GM19351 (cell line): ENCODE results near the gene PHKB.
A peak's percentile ranks its signal among the peaks of the same experiment; 100 is the strongest.
"Not testable (repeated sequence)": the region's sequence is repeated elsewhere in the genome, so short reads cannot be mapped to it uniquely, and the experiment has no call there.

Source experiments
- ATAC-seq: cut with Tn5 transposase; IDR thresholded peaks from one replicate; pipeline ENCODE4 v1.9.1; 2021; ENCODE audit warnings: mild to moderate bottlenecking, moderate library complexity; ENCODE audit not compliant: unreplicated experiment

PHKB gene

DNA sequence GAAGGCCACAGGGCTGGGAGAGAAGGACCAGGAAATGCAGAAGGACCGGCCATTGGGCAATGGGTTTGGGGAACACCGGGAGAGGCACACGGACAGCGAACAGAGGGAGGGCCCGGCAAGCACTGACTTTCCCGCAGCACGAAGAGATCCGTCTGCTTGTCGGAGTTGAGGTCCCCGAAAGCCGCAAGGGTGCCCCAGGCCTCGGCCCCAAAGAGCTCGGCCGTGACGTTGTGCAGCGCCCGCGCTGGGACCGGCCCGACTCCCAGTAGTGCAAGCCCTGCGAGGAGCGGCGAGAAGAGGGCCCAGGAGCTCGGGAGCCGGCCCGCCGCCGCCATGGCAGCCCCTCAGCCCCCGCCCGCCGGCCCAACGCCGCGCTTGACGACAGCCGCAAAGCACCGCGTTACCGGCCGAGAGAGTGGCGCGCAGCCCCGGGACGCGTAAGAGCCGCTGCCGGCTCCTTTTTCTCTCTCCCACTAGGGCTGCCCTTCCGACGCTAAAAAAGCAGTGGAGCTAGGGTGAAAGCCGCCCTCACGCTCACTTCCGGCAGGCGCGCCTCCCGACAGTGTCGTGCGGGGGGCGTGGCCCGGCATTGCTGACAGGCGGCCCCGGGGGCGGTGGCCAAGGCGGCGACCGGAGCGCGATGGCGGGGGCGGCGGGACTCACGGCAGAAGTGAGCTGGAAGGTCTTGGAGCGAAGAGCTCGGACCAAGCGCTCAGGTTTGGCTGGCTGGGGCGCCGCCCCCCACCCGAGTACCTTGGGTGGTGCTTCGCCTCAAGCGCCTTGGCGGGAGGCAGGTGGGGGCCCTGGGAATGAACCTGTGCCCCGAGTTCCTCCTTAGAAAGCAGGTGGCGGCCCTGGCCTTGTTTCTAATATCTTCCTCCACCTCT, at the start of gene PHKB, which contains the start of gene ITFG1:
Gene PHKB, plus strand, starts transcription at position 621 of the 887 bp plus-strand sequence. Its CDS starts 20 bp downstream, at position 641.
Gene ITFG1, minus strand, starts transcription at position 353 of the 887 bp plus-strand sequence. Its CDS starts 18 bp downstream, at position 335.
- peak; percentile 64 for ATAC-seq

DNA sequence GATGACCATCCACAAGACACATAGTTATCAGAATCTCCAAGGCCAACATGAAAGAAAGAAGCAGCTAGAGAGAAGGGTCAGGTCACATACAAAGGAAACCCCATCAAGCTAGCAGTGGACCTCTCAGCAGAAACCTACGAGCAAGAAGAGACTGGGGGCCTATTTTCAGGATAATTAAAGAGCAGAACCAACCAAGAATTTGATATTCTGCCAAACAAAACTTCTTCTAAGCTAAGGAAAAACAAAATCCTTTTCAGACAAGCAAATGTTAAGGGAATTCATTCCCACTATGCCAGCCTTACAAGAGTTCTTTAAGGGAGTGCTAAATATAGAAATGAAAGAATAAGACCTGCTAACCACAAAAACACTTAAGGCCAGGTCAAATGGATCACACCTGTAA, 48.1 kb upstream of the PHKB start:
- no peak for ATAC-seq

DNA sequence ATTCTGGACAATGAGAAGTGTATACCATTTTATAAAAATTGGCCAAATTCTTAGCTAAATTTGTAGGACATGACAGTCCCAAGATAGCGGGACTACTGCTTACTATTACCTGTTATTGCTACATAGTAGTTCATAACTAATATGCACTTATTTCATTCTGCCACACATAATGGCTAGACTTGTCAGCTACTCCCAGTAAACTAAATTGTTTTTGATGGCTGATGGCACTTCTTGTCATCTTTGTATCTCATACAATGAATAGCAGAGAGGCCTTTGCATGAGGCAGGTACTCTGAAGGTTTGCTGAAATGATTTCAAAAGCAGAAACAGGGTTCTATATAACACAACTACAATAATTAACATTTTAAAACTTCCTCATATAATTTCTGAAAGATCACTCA, 44.3 kb upstream of the PHKB start:
- ATAC-seq = no peak

DNA sequence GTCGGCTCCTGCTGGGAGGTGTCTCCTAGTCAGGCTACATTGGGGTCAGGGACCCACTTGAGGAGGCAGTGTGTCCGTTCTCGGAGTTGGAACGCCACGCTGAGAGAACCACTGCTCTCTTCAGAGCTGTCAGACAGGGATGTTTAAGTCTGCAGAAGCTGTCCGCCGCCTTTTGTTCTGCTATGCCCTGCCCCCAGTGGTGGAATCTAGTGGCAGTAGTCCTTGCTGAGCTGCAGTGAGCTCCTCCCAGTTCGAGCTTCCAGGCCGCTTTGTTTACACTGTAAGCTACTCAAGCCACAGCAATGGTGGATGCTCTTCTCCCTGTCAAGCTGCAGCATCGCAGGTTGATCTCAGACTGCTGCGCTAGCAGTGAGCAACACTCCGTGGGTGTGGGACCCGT, 36.3 kb upstream of the PHKB start:
- ATAC-seq = no peak

DNA sequence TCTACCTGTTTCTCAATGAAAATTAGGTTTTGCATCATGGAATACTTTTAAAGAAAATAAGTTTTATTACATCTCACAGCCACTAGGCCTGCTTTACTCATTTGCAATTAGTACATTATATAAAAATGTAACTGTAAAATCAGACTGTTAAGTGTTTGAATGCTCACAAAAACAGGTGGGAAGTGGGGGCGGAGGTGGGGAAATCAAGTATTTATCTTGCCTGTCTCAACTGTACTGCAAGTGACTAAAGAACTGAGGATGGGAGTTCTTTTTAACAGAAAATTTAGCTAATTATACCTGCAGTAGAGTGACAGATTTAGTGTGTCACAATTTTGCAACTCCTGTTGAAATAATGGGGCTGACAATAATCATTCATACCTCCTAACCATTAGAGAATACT, 34.3 kb upstream of the PHKB start:
- ATAC-seq = no peak

DNA sequence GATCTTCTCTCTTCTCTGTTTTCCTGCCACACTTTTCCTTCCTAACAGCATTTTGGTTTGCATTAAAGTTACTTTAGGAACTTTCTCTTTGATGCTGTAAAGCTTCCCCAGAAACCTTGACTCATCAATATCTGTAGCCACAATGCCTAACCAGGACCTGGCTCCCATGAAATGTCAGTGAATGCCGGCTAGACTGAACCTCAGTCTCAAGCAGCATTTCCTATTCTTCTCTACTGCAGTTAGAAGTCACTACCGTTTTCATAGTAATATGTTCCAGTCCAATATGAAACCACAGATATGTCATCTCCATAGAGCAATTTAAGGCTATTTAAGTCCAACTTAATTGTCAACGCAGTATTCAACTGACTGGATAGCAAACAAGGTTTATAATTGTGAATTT, 29.2 kb upstream of the PHKB start:
- no peak for ATAC-seq

DNA sequence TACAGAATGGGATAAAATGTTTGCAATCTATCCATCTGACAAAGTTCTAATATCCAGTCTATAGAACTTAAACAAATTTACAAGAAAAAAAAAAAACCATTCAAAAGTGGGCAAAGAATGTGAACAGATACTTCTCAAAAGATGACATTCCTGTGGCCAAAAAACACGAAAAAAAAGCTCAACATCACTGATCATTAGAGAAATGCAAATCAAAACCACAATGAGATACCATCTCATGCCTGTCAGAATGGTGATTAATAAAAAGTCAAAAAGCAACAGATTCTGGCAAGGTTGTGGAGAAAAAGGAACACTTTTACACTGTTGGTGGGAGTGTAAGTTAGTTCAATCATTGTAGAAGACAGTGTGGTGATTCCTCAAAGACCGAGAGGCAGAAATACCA, 26.9 kb upstream of the PHKB start:
- not testable (repeated sequence) for ATAC-seq

DNA sequence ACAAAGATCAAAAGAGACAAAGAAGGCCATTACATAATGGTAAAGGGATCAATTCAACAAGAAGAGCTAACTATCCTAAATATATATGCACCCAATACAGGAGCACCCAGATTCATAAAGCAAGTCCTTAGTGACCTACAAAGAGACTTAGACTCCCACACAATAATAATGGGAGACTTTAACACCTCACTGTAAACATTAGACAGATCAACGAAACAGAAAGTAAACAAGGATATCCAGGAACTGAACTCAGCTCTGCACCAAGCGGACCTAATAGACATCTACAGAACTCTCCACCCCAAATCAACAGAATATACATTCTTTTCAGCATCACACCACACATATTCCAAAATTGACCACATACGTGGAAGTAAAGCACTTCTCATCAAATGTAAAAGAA, 21.1 kb upstream of the PHKB start:
- not testable (repeated sequence) for ATAC-seq

DNA sequence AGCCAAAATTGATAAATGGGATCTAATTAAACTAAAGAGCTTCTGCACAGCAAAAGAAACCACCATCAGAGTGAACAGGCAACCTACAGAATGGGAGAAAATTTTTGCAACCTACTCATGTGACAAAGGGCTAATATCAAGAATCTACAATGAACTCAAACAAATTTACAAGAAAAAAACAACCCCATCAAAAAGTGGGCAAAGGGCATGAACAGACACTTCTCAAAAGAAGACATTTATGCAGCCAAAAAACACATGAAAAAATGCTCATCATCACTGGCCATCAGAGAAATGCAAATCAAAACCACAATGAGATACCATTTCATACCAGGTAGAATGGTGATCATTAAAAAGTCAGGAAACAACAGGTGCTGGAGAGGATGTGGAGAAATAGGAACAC, 18.2 kb upstream of the PHKB start:
- ATAC-seq = not testable (repeated sequence)

DNA sequence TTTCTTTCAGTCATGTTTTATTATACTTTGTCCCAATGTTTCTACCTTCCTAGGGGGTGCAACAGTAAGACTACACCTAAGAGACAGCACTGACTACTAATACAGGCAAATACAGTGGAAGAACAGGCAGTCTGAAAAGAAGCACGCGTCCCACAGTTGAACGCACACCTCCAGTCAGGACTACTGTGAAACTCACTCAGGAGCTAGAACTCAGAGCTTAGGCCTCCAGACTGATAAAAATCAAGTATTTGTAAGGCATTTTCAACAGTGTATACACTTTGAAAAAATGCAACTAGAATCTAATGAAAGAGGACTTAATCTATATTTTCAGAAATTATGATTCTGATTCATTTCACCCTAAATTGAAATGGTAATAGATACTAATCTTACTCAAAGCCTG, 14.7 kb upstream of the PHKB start:
- ATAC-seq = no peak

DNA sequence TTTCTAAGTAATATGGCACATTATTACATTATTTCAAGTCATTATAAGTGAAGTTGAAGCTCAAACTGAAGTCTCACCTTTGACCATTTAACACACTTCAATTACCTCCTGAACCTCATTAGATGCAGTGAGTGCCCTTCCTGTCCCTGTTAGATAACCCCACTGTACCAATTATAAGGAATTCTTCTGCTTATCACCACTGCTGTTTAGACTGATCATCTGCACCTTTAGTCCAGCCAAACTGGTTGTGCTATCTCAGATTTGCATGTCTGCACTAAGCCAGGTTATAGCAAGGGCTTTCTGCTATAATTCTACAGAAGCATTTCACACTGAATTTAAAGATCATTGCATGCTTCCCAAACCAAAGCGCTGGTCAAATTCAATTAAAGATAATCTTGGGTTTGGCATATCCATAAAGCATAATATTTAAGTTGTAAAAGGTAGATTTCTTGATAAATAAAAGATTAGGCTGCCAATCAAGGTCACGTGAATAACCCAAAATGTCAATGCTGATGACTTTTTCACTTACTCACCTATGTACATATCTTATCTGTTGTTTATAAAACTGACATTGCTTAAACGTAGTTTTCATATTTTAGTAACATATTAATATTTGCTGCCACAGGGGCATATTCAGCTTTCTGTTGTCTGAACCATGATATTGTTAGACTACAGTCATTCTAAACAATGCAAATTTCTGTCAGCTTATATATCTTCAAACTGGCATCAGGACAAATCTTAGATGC, 12.1 kb upstream of the PHKB start:
- ATAC-seq = no peak

DNA sequence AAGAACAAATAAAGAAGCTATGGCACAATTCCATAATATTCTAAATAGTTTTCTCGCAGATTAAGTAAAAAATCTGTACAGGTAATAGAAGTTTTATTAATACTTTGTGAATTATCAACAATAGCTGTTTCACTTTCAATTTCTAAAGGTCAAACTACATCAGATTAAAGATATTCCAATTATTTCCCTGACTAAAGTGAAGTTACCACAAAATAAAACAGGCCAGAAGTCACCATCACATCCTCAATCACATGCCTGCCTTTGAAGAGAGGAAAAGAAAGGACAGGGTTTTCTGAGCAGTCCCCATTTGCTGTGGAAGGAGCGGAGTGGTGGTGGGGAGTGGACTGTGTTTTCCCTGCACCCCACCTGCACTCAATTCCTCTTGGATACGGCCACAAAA, 11.3 kb upstream of the PHKB start:
- ATAC-seq = no peak

DNA sequence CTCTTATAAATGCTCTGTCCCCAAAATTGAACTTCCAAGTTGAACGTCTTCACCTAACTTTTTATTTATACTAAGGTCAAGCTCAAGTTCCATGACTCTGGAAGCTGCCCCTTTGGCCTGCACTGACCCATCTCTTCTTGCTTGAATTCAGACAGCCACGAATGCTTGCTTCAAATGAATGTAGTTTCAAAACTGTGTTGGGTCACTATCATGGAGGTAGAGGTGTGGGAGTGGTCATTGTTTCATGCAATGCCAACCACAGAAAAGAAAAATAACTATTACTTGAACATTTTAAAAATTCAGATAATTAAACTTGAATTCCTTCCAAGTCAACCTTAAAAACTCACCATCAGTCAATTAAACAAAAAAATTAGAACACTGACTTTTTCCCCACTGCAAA, 2.8 kb upstream of the PHKB start:
- ATAC-seq = no peak

DNA sequence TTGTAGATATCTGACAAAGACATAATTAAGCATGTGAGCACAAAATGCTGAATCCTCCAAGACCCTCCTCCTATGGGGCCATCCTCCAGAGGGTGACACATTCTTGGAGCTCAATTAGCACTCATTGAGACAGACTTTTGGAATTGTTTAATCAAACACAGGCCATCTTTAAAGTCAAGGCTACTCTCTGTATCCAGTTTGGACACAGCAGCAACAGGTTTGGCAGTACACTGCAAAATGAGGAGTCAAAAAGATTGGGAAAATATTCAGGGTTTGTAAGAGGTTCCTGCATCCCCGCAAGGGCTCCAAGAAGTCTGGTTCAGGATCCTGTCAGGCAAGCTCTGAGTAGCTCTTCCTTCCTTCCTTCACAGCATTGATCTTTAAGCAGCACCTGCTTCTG, 1.5 kb upstream of the PHKB start:
- ATAC-seq = no peak

DNA sequence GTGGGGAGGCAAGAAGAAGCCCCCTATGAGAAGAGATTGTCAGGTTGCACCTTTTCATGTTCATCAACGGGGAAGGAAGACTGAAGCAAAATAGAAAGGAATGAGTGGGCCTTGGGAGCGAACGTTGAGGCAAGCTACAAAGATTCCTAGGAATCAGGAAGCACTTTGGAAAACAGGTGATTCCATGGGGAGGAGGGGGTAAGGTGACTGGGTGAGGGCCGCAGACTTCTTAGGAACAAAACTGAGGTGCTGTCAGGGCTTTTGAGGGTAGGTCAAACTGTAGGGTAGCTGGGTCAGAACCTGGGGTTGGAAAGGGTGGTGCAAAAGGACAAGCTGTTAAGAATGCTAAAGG, 796 bp upstream of the PHKB start:
- ATAC-seq = no peak

DNA sequence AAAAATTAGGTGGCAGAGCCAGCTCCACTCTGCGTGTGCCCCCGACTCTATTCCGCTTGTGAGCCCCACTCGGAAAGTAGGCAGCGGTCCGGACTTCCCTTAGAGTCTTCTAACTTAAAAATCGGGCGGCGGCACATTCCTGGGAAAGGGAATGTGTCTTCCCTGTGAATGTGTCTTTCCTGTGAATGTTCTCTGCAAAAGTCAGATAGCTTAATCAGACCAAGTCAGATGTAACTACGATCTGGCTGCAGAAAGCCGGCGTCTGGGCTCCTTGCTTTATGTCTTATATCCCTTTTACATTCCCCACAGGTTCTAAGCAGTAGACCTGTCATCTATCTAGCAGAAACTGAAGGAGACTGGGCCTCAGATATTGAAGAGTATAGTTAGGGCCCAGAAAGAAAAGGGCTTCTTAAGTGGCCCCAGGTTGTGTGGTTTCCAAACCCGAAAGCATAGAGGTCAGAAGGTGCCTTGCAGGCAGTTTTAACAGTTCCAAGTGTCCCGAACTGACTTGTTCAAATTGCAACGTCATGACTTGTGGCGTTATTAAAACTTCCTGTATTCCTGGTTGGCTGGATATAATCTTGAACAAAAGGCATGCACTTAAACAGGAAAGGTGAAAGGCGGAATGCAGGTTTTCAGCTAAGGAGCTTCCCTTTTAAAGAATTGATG, 601 bp downstream of the PHKB start:
- peak; percentile 44 for ATAC-seq

DNA sequence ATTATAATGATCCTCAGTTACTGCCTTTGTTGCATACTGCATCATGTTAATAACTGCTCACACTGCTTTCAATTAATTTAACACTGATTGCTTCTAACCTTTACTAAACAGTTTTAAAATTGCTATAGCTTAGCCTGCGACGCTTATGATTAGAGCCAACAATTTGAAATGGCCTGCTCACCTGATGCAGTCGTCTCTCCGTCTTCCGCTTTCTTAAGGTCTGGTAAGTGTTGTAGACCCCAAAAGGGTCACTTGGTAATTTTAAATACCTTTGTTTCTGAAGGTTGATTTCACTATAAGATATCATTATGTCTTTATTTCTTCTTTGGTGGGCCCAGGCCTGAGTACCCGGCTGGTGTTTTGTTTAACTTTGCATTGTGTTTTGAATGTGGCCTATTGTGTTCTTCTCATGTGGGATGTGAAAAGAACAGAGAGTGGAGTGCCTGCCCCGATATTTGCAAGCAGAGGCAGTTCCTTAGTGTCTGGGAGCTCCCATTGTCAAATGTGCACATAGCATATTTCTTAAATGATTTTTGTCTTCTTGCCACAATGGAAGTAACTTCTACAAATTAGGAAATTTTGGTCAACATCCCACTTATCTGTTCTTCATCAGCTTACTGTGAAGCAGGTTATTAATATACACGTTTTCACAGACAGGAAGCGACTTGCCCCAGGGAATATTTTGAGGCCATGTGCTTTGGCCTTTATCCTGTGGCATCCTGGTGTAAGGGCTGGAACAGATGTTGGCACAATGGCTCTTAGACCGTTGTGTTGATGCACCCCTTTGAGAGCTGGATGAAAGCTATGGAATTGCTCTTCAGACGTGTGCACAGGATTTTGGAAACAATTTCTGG, 2.9 kb downstream of the PHKB start:
- no peak for ATAC-seq

DNA sequence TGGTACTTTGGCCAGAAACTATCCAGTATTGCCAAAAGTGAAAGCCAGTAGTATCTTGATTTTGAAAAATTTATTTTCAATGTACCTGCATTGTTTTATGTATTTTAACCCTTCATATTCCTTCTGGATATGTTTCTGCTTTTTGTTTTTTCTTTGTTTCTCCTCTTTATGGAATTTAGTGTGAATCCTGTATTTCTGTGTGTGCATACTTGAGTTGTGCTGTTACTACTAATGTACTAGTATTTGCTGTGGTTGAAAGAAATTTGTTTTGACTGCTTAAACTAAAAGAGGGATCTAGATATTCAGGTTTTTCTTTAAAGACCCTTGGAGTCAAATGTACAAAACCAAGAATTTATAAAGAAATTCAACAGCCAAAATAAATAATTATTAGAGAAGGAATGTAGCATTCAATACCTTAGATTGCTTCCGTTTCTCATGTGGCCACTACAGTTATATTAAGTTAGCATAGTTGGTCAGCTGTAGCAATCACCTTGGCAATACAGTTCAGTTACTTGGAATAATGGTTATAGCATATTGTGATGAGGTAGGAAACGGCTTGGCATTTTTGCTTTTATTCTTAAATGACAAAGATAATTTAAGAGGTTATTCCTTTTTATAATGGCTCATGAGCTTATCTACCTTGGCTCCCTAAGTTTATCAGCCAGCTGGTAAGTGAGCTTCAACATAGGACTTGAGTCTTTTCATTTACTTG, 4.9 kb downstream of the PHKB start:
- no peak for ATAC-seq

DNA sequence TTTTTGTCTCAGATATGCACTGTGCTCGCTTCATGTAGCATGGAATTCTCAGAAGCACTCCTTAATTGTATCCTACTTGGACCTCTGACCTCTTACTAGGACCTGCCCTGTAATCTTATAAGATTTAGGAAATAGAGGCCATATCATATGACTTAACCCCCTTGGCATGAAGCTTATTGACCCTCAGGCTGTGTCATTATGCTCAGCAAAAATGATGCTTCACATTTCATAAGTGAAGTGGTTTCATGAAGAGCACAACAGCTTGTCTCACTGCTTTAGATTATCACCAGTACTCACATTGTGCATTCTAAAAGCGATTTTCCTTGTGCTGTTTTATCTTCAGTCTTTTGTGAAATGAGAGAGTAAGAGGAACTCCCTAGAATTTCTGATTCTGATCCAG, 6.4 kb downstream of the PHKB start:
- no peak for ATAC-seq

DNA sequence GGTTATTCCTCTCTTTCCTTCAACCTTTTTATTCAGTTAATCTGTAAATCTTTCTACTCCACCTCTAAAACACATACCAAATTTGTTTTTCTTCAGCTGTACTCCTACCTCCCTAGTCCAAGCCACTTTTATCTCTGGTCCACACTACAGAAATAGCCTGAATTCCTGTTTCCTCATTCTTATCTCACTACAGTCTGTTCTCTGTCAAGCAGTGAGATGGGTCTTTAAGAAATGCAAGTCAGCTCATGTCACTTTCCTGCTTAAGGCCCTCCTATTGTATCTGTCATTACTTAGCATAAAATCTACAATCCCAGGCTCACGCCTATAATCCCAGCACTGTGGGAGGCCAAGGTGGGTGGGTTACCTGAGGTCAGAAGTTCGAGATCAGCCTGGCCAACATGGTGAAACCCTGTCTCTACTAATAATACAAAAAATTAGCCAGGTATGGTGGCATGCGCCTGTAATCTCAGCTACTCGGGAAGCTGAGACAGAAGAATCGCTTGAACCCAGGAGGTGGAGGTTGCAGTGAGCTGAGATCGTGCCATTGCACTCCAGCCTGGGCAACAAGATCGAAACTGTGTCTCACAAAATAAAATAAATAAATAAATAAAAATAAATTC, 7.0 kb downstream of the PHKB start:
- not testable (repeated sequence) for ATAC-seq
